ENCODE measurements around the gene ZNF576. TPM values are rescaled to one million over a fixed set of nuclear protein-coding genes. Genes with fewer than 3 reads are reported as not detected.

Gene ZNF576
- total and polyA plus RNA-seq, 9 of the 15 experiments (the other 6 are each of a cell fraction or from before 2014, with no cell fraction given), result 6.8 to 18.2 (median 12.2) TPM

DNA sequence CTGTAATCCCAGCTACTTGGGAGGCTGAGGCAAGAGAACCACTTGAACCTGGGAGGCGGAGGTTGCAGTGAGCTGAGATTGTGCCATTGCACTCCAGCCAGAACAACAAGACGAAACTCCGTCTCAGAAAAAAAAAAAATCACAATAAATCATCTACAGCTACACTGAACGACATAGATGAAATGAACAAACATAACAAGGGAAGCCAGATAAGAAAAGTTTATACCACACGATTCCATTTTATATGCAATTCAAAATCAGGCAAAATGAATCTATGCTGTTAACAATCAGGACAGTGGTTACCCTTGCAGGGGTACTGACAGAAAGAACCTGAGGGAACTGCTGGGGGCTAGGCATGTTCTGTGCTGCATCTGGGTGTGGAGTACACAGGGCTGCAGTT is 26.7 kb upstream of the ZNF576 start:
- no TSS peak for BruUV-seq (replicated peaks)
- intact Hi-C loops (cut with micrococcal nuclease) (no loop called here), in situ Hi-C loops (cut with MboI) (no loop called here)
- peaks cover 4% of the 10 kb centered on the region for H3K79me2 ChIP-seq (ENCODE audit: control insufficient read depth, insufficient read depth, low read length)
- no peak overlapping the region for H2AFZ ChIP-seq (ENCODE audit: low read depth, low read length)
- no peaks in the 10 kb centered on the region for H3K9me1 ChIP-seq (ENCODE audit: control insufficient read depth, insufficient read depth, low read length)
- FAIRE-seq, result no peak
- H3K36me3 ChIP-seq (ENCODE audit: control insufficient read depth, insufficient read depth, low read length), result peaks cover 10% of the 10 kb centered on the region; the same call in 2 of the 3 replicates
- no peak overlapping the region for H3K4me2 ChIP-seq (ENCODE audit: insufficient read depth, low read length)
- H3K27me3 ChIP-seq (ENCODE audit: control insufficient read depth in 2 of 2, insufficient read depth in 2 of 2, low read length in 2 of 2), result no peaks in the 10 kb centered on the region
- no peak overlapping the region for H3K27ac ChIP-seq (ENCODE audit: extremely low read depth, low read depth, low read length)
- ATAC-seq, result no peak
- CTCF ChIA-PET (ENCODE audit: low intra/inter-chr PET ratio), result no interaction called here
- no peak for DNase-seq (ENCODE audit: extremely low read depth in 1 of 4, low spot score in 3 of 4)
- 73% methylated on average over 5 of the region's 5 CpGs for WGBS (ENCODE audit: insufficient coverage, low coverage, missing lambda C conversion rate)
- H3K4me1 ChIP-seq (replicated peaks in 1 of 2; ENCODE audit: control insufficient read depth in 2 of 2, insufficient read depth in 2 of 2, low read length in 2 of 2), result peaks cover 0 to 5% of the 10 kb centered on the region in 2 experiments; a peak in 2 of 5 replicates
- POLR2A ChIA-PET, result interaction anchor here (0.5 kb wide), 1 partner anchor 8 kb away, joined by 3 read pairs; no protein-coding TSS in a partner anchor
- no peak overlapping the region for H3K4me3 ChIP-seq
- H3K9ac ChIP-seq (ENCODE audit: insufficient read depth in 1 of 2, low read depth in 2 of 2, low read length in 2 of 2), result no peak overlapping the region
- no peaks in the 10 kb centered on the region for H3K9me3 ChIP-seq (replicated peaks; ENCODE audit: control insufficient read depth, insufficient read depth, low read depth, low read length)
- no peaks in the 10 kb centered on the region; the same call in 1 of the 2 replicates for H4K20me1 ChIP-seq (replicated peaks; ENCODE audit: control insufficient read depth, insufficient read depth, low read length)
- TF ChIP-seq, protein P1, sequence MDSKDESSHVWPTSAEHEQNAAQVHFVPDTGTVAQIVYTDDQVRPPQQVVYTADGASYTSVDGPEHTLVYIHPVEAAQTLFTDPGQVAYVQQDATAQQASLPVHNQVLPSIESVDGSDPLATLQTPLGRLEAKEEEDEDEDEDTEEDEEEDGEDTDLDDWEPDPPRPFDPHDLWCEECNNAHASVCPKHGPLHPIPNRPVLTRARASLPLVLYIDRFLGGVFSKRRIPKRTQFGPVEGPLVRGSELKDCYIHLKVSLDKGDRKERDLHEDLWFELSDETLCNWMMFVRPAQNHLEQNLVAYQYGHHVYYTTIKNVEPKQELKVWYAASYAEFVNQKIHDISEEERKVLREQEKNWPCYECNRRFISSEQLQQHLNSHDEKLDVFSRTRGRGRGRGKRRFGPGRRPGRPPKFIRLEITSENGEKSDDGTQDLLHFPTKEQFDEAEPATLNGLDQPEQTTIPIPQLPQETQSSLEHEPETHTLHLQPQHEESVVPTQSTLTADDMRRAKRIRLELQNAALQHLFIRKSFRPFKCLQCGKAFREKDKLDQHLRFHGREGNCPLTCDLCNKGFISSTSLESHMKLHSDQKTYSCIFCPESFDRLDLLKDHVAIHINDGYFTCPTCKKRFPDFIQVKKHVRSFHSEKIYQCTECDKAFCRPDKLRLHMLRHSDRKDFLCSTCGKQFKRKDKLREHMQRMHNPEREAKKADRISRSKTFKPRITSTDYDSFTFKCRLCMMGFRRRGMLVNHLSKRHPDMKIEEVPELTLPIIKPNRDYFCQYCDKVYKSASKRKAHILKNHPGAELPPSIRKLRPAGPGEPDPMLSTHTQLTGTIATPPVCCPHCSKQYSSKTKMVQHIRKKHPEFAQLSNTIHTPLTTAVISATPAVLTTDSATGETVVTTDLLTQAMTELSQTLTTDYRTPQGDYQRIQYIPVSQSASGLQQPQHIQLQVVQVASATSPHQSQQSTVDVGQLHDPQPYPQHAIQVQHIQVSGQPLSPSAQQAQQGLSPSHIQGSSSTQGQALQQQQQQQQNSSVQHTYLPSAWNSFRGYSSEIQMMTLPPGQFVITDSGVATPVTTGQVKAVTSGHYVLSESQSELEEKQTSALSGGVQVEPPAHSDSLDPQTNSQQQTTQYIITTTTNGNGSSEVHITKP (IDR thresholded peaks at IDR 0.05; ENCODE audit: partially characterized antibody), result no peak
- TF ChIP-seq, protein P2, sequence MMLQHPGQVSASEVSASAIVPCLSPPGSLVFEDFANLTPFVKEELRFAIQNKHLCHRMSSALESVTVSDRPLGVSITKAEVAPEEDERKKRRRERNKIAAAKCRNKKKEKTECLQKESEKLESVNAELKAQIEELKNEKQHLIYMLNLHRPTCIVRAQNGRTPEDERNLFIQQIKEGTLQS (IDR thresholded peaks at IDR 0.05), result no peak
- TF ChIP-seq, protein P2 (CRISPR knock-in tag; conservative IDR thresholded peaks at IDR 0.05), result no peak
- TF ChIP-seq ZSCAN32 (CRISPR knock-in tag; IDR thresholded peaks at IDR 0.05), result no peak
- TF ChIP-seq WHSC1 (IDR thresholded peaks at IDR 0.05; ENCODE audit: low read length), result no peak
- no peak for TF ChIP-seq SRSF9 (IDR thresholded peaks at IDR 0.05; ENCODE audit: borderline replicate concordance, low read depth, low read length)
- TF ChIP-seq, protein P3, sequence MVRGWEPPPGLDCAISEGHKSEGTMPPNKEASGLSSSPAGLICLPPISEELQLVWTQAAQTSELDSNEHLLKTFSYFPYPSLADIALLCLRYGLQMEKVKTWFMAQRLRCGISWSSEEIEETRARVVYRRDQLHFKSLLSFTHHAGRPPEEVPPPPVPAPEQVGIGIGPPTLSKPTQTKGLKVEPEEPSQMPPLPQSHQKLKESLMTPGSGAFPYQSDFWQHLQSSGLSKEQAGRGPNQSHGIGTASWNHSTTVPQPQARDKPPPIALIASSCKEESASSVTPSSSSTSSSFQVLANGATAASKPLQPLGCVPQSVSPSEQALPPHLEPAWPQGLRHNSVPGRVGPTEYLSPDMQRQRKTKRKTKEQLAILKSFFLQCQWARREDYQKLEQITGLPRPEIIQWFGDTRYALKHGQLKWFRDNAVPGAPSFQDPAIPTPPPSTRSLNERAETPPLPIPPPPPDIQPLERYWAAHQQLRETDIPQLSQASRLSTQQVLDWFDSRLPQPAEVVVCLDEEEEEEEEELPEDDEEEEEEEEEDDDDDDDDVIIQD (CRISPR knock-in tag; IDR thresholded peaks at IDR 0.05), result no peak
- no peak for TF ChIP-seq NONO (IDR thresholded peaks at IDR 0.05; ENCODE audit: low read depth in 2 of 2, low read length in 1 of 2)
- TF ChIP-seq, protein P4, sequence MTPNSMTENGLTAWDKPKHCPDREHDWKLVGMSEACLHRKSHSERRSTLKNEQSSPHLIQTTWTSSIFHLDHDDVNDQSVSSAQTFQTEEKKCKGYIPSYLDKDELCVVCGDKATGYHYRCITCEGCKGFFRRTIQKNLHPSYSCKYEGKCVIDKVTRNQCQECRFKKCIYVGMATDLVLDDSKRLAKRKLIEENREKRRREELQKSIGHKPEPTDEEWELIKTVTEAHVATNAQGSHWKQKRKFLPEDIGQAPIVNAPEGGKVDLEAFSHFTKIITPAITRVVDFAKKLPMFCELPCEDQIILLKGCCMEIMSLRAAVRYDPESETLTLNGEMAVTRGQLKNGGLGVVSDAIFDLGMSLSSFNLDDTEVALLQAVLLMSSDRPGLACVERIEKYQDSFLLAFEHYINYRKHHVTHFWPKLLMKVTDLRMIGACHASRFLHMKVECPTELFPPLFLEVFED (CRISPR knock-in tag; conservative IDR thresholded peaks at IDR 0.05), result no peak
- no peak for TF ChIP-seq RFX5 (IDR thresholded peaks at IDR 0.05; ENCODE audit: low read depth, low read length)
- TF ChIP-seq, protein P5, sequence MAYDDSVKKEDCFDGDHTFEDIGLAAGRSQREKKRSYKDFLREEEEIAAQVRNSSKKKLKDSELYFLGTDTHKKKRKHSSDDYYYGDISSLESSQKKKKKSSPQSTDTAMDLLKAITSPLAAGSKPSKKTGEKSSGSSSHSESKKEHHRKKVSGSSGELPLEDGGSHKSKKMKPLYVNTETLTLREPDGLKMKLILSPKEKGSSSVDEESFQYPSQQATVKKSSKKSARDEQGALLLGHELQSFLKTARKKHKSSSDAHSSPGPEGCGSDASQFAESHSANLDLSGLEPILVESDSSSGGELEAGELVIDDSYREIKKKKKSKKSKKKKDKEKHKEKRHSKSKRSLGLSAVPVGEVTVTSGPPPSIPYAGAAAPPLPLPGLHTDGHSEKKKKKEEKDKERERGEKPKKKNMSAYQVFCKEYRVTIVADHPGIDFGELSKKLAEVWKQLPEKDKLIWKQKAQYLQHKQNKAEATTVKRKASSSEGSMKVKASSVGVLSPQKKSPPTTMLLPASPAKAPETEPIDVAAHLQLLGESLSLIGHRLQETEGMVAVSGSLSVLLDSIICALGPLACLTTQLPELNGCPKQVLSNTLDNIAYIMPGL (CRISPR knock-in tag; IDR thresholded peaks at IDR 0.05), result no peak
- TF ChIP-seq ILK (tag; IDR thresholded peaks at IDR 0.05; ENCODE audit: borderline replicate concordance, low read depth), result no peak
- no peak for TF ChIP-seq TEAD1 (CRISPR knock-in tag; IDR thresholded peaks at IDR 0.05)
